CD4-positive, CD25-positive, alpha-beta regulatory T cell (primary cell): Measurements from ENCODE around the gene NR3C2. TPM values are rescaled to one million over a fixed set of nuclear protein-coding genes. Genes with fewer than 3 reads are reported as not detected.

Source experiments
- ATAC-seq, 2 donors: fragments of 150-1000 bp; cut with Tn5 transposase; one replicate each; pipeline ENCODE4 v1.10.0; 2021; ENCODE audit warnings: low read depth in 2 of 2, moderate number of reproducible peaks in 2 of 2, moderate library complexity in 1 of 2
- DNase-seq, 3 donors: peaks; one replicate each; pipeline versions ENCODE4 v3.0.0 to v3.0.0-alpha.2; 2012 to 2022; ENCODE audit warnings: mixed read lengths in 1 of 3
- H3K27ac ChIP-seq: one replicate; pipeline ENCODE4 v1.7.0; 2013; ENCODE audit warnings: mild to moderate bottlenecking, low read length; ENCODE audit not compliant: insufficient read depth, poor library complexity, severe bottlenecking
- H3K27me3 ChIP-seq: one replicate; pipeline ENCODE4 v1.7.0; 2013; ENCODE audit warnings: low read length; ENCODE audit not compliant: control insufficient read depth, insufficient read depth
- H3K36me3 ChIP-seq: one replicate; pipeline ENCODE4 v1.7.0; 2013; ENCODE audit warnings: mild to moderate bottlenecking, low read length, moderate library complexity; ENCODE audit not compliant: control insufficient read depth, insufficient read depth
- H3K4me1 ChIP-seq: 2 replicates; pipeline ENCODE4 v1.7.0; 2013; ENCODE audit warnings: mild to moderate bottlenecking, low read length; ENCODE audit not compliant: insufficient read depth, control insufficient read depth, poor library complexity, severe bottlenecking
- H3K4me3 ChIP-seq: one replicate; pipeline ENCODE4 v1.7.0; 2013; ENCODE audit warnings: low read depth, mild to moderate bottlenecking, low read length, moderate library complexity
- H3K9me3 ChIP-seq, 2 experiments: 1 replicate in 1 of 2; 2 replicates in 1 of 2; pipeline ENCODE4 v1.7.0; 2013; ENCODE audit warnings: low read length in 2 of 2, mild to moderate bottlenecking in 1 of 2, moderate library complexity in 1 of 2; ENCODE audit not compliant: control insufficient read depth in 2 of 2
- H3K27ac Mint-ChIP-seq, 3 donors: one replicate each; pipeline ENCODE4 v1.8.0; 2020 to 2022; ENCODE audit warnings: mild to moderate bottlenecking in 3 of 3, mixed read lengths in 3 of 3, moderate library complexity in 2 of 3
- H3K27me3 Mint-ChIP-seq: one replicate; pipeline ENCODE4 v1.8.0; 2022; ENCODE audit warnings: mild to moderate bottlenecking, mixed read lengths
- H3K36me3 Mint-ChIP-seq: one replicate; pipeline ENCODE4 v1.8.0; 2020; ENCODE audit warnings: mixed read lengths
- H3K4me1 Mint-ChIP-seq, 4 donors: one replicate each; pipeline ENCODE4 v1.8.0; 2020 to 2022; ENCODE audit warnings: mixed read lengths in 4 of 4, mild to moderate bottlenecking in 1 of 4
- H3K4me3 Mint-ChIP-seq, 4 donors: one replicate each; pipeline ENCODE4 v1.8.0; 2020 to 2022; ENCODE audit warnings: mild to moderate bottlenecking in 4 of 4, mixed read lengths in 4 of 4, moderate library complexity in 3 of 4
- H3K9me3 Mint-ChIP-seq, 7 donors: one replicate each; pipeline ENCODE4 v1.8.0; 2020 to 2022; ENCODE audit warnings: mixed read lengths in 7 of 7, mild to moderate bottlenecking in 3 of 7, moderate library complexity in 2 of 7
- polyA plus RNA-seq, 4 donors: library from polyadenylated mRNA; unstranded; fragments of 300-500 nt; fragmentation: Illumina TruSeq; gene quantifications; one replicate each; pipeline ENCODE4 v1.2.3, GENCODE V29; 2021
- total RNA-seq: library from RNA; stranded (reverse); gene quantifications from one replicate; pipeline ENCODE4 v1.2.3, GENCODE V29; 2022

NR3C2 gene
- total and polyA plus RNA-seq, 5 donors from 2014 or later = 1.2 to 16.1 (median 3.2) TPM

- Mint-ChIP-seq H3K9me3 (peaks cover 0 to 4% (median under 1%) of the 10 kb centered on the region in 7 donors), H3K27ac (peak overlapping the region in 2 of 3 donors; percentile 32 to 39), H3K36me3 (peaks cover 11% of the 10 kb centered on the region), H3K27me3 (no peaks in the 10 kb centered on the region), H3K4me1 (peaks cover 0 to 31% (median 16%) of the 10 kb centered on the region in 4 donors), H3K4me3 (no peak overlapping the region)
- DNase-seq (no peak), ATAC-seq (no peak)
- Histone ChIP-seq H3K4me1 (no peaks in the 10 kb centered on the region), H3K36me3 (no peaks in the 10 kb centered on the region), H3K27ac (no peak overlapping the region), H3K4me3 (no peak overlapping the region), H3K27me3 (no peaks in the 10 kb centered on the region), H3K9me3 (no peaks in the 10 kb centered on the region)
Measured at GRCh38 chr4:148345509-148345908, 96.7 kb downstream of the NR3C2 start.

- no peak overlapping the region for H3K27ac ChIP-seq
- no peaks in the 10 kb centered on the region for H3K36me3 ChIP-seq
- H3K27me3 ChIP-seq = no peaks in the 10 kb centered on the region
- Mint-ChIP-seq H3K9me3 (peaks cover 0 to 9% (median 1%) of the 10 kb centered on the region in 7 donors), H3K27me3 (no peaks in the 10 kb centered on the region), H3K4me1 (peaks cover 0 to 27% (median 16%) of the 10 kb centered on the region in 4 donors), H3K27ac (no peak overlapping the region), H3K4me3 (no peak overlapping the region), H3K36me3 (peaks cover 12% of the 10 kb centered on the region)
- H3K4me3 ChIP-seq = no peak overlapping the region
- no peaks in the 10 kb centered on the region for H3K4me1 ChIP-seq
- no peak for ATAC-seq
- DNase-seq = no peak
- no peaks in the 10 kb centered on the region for H3K9me3 ChIP-seq
Measured at GRCh38 chr4:148344941-148345340, 97.3 kb downstream of the NR3C2 start.

GRCh38 chr4:148344352-148344751 lies 97.9 kb downstream of the NR3C2 start:
- Histone ChIP-seq H3K27ac (no peak overlapping the region), H3K27me3 (no peaks in the 10 kb centered on the region), H3K4me3 (no peak overlapping the region), H3K36me3 (no peaks in the 10 kb centered on the region), H3K9me3 (no peaks in the 10 kb centered on the region), H3K4me1 (no peaks in the 10 kb centered on the region)
- DNase-seq (no peak), ATAC-seq (no peak)
- H3K4me1 Mint-ChIP-seq = peaks cover 0 to 23% (median 11%) of the 10 kb centered on the region in 4 donors
- H3K9me3 Mint-ChIP-seq = peaks cover 0 to 15% (median 1%) of the 10 kb centered on the region in 7 donors
- no peak overlapping the region for H3K27ac Mint-ChIP-seq
- peaks cover 18% of the 10 kb centered on the region for H3K36me3 Mint-ChIP-seq
- no peaks in the 10 kb centered on the region for H3K27me3 Mint-ChIP-seq
- H3K4me3 Mint-ChIP-seq = no peak overlapping the region

- Histone ChIP-seq H3K27me3 (no peaks in the 10 kb centered on the region), H3K4me3 (no peak overlapping the region), H3K27ac (no peak overlapping the region), H3K4me1 (no peaks in the 10 kb centered on the region), H3K9me3 (no peaks in the 10 kb centered on the region), H3K36me3 (no peaks in the 10 kb centered on the region)
- Mint-ChIP-seq H3K4me3 (no peak overlapping the region), H3K27ac (peak overlapping the region in 1 of 3 donors; percentile 31), H3K9me3 (peaks cover 0 to 16% (median 1%) of the 10 kb centered on the region in 7 donors), H3K27me3 (no peaks in the 10 kb centered on the region), H3K36me3 (peaks cover 18% of the 10 kb centered on the region), H3K4me1 (peaks cover 0 to 15% (median 7%) of the 10 kb centered on the region in 4 donors)
- DNase-seq = no peak
- no peak for ATAC-seq
Measured at GRCh38 chr4:148341980-148342800, 100.0 kb downstream of the NR3C2 start.

- H3K27ac Mint-ChIP-seq = no peak overlapping the region
- Histone ChIP-seq H3K4me3 (no peak overlapping the region), H3K27ac (no peak overlapping the region), H3K27me3 (no peaks in the 10 kb centered on the region), H3K9me3 (no peaks in the 10 kb centered on the region), H3K36me3 (no peaks in the 10 kb centered on the region), H3K4me1 (no peaks in the 10 kb centered on the region)
- no peaks in the 10 kb centered on the region for H3K27me3 Mint-ChIP-seq
- peaks cover 0 to 27% (median 8%) of the 10 kb centered on the region in 4 donors for H3K4me1 Mint-ChIP-seq
- H3K36me3 Mint-ChIP-seq = peaks cover 12% of the 10 kb centered on the region
- H3K4me3 Mint-ChIP-seq = no peak overlapping the region
- DNase-seq (no peak), ATAC-seq (no peak)
- H3K9me3 Mint-ChIP-seq = peaks cover 0 to 8% (median 0%) of the 10 kb centered on the region in 7 donors
Measured at GRCh38 chr4:148335133-148335532, 107.1 kb downstream of the NR3C2 start.

GRCh38 chr4:148333265-148333664 lies 108.9 kb downstream of the NR3C2 start:
- Histone ChIP-seq H3K9me3 (no peaks in the 10 kb centered on the region), H3K4me3 (no peak overlapping the region), H3K4me1 (no peaks in the 10 kb centered on the region), H3K27ac (no peak overlapping the region), H3K27me3 (no peaks in the 10 kb centered on the region), H3K36me3 (no peaks in the 10 kb centered on the region)
- ATAC-seq (no peak), DNase-seq (no peak)
- no peak overlapping the region for H3K4me3 Mint-ChIP-seq
- H3K27me3 Mint-ChIP-seq = no peaks in the 10 kb centered on the region
- H3K9me3 Mint-ChIP-seq = peaks cover 0 to 3% (median 0%) of the 10 kb centered on the region in 7 donors
- peaks cover 4% of the 10 kb centered on the region for H3K36me3 Mint-ChIP-seq
- peaks cover 0 to 37% (median 10%) of the 10 kb centered on the region in 4 donors for H3K4me1 Mint-ChIP-seq
- no peak overlapping the region for H3K27ac Mint-ChIP-seq

GRCh38 chr4:148332486-148332885 lies 109.7 kb downstream of the NR3C2 start:
- ATAC-seq (no peak), DNase-seq (no peak)
- H3K27me3 ChIP-seq = no peaks in the 10 kb centered on the region
- Mint-ChIP-seq H3K36me3 (peaks cover 4% of the 10 kb centered on the region), H3K4me1 (peaks cover 0 to 45% (median 13%) of the 10 kb centered on the region in 4 donors), H3K9me3 (peaks cover 0 to 3% (median 0%) of the 10 kb centered on the region in 7 donors), H3K4me3 (no peak overlapping the region), H3K27me3 (no peaks in the 10 kb centered on the region), H3K27ac (no peak overlapping the region)
- H3K4me3 ChIP-seq = no peak overlapping the region
- H3K27ac ChIP-seq = no peak overlapping the region
- no peaks in the 10 kb centered on the region for H3K4me1 ChIP-seq
- H3K36me3 ChIP-seq = no peaks in the 10 kb centered on the region
- H3K9me3 ChIP-seq = no peaks in the 10 kb centered on the region

GRCh38 chr4:148330724-148331123 lies 111.5 kb downstream of the NR3C2 start:
- H3K9me3 ChIP-seq = no peaks in the 10 kb centered on the region
- Mint-ChIP-seq H3K4me1 (peaks cover 0 to 49% (median 12%) of the 10 kb centered on the region in 4 donors), H3K27me3 (no peaks in the 10 kb centered on the region), H3K4me3 (no peak overlapping the region), H3K36me3 (peaks cover 4% of the 10 kb centered on the region), H3K9me3 (peaks cover 0 to 3% (median 0%) of the 10 kb centered on the region in 7 donors), H3K27ac (no peak overlapping the region)
- DNase-seq = no peak
- H3K36me3 ChIP-seq = no peaks in the 10 kb centered on the region
- H3K27ac ChIP-seq = no peak overlapping the region
- no peaks in the 10 kb centered on the region for H3K27me3 ChIP-seq
- no peak for ATAC-seq
- H3K4me1 ChIP-seq = no peaks in the 10 kb centered on the region
- no peak overlapping the region for H3K4me3 ChIP-seq
